ENCODE results near the gene ABCA1. TPM values are rescaled to one million over a fixed set of nuclear protein-coding genes. Genes with fewer than 3 reads are reported as not detected.

Gene ABCA1
- total and polyA plus RNA-seq, 2 of the 13 experiments (the other 11 are each of a cell fraction or from before 2014, with no cell fraction given) = 26.8 to 63.8 TPM

- intact Hi-C loops (cut with micrococcal nuclease; ENCODE audit: unreplicated experiment) (no loop called here), in situ Hi-C loops (cut with HindIII; ENCODE audit: extremely low pct_ligation_motif_present, low pct_unique_long_range_greater_than_20kb) (no loop called here)
- H4K20me1 ChIP-seq (ENCODE audit: insufficient read depth, low read length) = no peaks in the 10 kb centered on the region
- peak overlapping the region; percentile 81 for H3K4me2 ChIP-seq (ENCODE audit: low read depth, low read length)
- ChIA-PET POLR2A (interaction anchor here (0.7 to 4.1 kb wide), 10 partner anchors 11 to 345 kb away, joined by 3 to 94 read pairs (median 6); partner anchors contain the start of genes ABCA1 and SLC44A1), CTCF (ENCODE audit: low intra/inter-chr PET ratio, low total read pairs) (no interaction called here)
- peaks cover 100% of the 10 kb centered on the region for H3K4me1 ChIP-seq (ENCODE audit: insufficient read depth, low read length)
- no peaks in the 10 kb centered on the region for H3K27me3 ChIP-seq (ENCODE audit: control insufficient read depth in 1 of 2, insufficient read depth in 2 of 2, low read length in 2 of 2)
- DNase-seq (ENCODE audit: low spot score) = peak; percentile 94
- no TSS peak for BruUV-seq (replicated peaks)
- H3K36me3 ChIP-seq (replicated peaks in 1 of 2; ENCODE audit: control insufficient read depth in 1 of 2, insufficient read depth in 2 of 2, low read length in 2 of 2) = peaks cover 1 to 9% of the 10 kb centered on the region in 2 experiments; a peak in 3 of 5 replicates
- H3K9ac ChIP-seq (ENCODE audit: insufficient read depth, low read depth, low read length) = peak overlapping the region; percentile 64
- H2AFZ ChIP-seq (ENCODE audit: low read length) = no peak overlapping the region
- peak; percentile 93 for ATAC-seq
- peak; percentile 98 for FAIRE-seq
- peak overlapping the region in 2 of 3 experiments; percentile 32 to 59; a peak in 4 of 6 replicates for H3K4me3 ChIP-seq (replicated peaks in 1 of 3; ENCODE audit: insufficient read depth in 1 of 3, low read depth in 2 of 3, low read length in 3 of 3)
- peaks cover 90% of the 10 kb centered on the region for H3K79me2 ChIP-seq (ENCODE audit: insufficient read depth, low read length)
- no peaks in the 10 kb centered on the region for H3K9me3 ChIP-seq (ENCODE audit: low read length)
- peak overlapping the region; percentile 93 for H3K27ac ChIP-seq (ENCODE audit: extremely low read length, insufficient read depth, low read length)
- WGBS (ENCODE audit: low lambda C conversion rate) = 18% methylated on average over 4 of the region's 4 CpGs
- TF ChIP-seq IRF2 (CRISPR knock-in tag; IDR thresholded peaks at IDR 0.05) (peak; percentile 89), REST (IDR thresholded peaks at IDR 0.05; ENCODE audit: borderline replicate concordance in 1 of 2, low read depth in 1 of 2, low read length in 2 of 2) (peak in 1 of 2 experiments; percentile 81; a peak in 2 of 4 replicates), TARDBP (CRISPR knock-in tag; IDR thresholded peaks at IDR 0.05) (peak; percentile 89; the same call in 1 of the 2 replicates), HBP1 (CRISPR knock-in tag; IDR thresholded peaks at IDR 0.05; ENCODE audit: low read depth) (no peak), ZBTB33 (CRISPR knock-in tag; IDR thresholded peaks at IDR 0.05) (no peak; the same call in 1 of the 2 replicates), HNF4A (CRISPR knock-in tag; IDR thresholded peaks at IDR 0.05) (peak; percentile 100), NFYC (CRISPR knock-in tag; IDR thresholded peaks at IDR 0.05) (no peak), MXI1 (IDR thresholded peaks at IDR 0.05; ENCODE audit: borderline replicate concordance, low read depth, low read length) (no peak; the same call in 2 of the 3 replicates), ATAD3A (CRISPR knock-in tag; IDR thresholded peaks at IDR 0.05) (no peak), NCOA1 (CRISPR knock-in tag; IDR thresholded peaks at IDR 0.05) (no peak), ZBTB37 (CRISPR knock-in tag; IDR thresholded peaks at IDR 0.05) (peak; percentile 70; the same call in 1 of the 2 replicates), ZBTB34 (CRISPR knock-in tag; IDR thresholded peaks at IDR 0.05) (peak; percentile 74; the same call in 1 of the 2 replicates), ZNF460 (CRISPR knock-in tag; IDR thresholded peaks at IDR 0.05; ENCODE audit: borderline replicate concordance) (peak; percentile 23; the same call in 1 of the 2 replicates), SPEN (CRISPR knock-in tag; IDR thresholded peaks at IDR 0.05; ENCODE audit: low read depth) (peak; percentile 52; the same call in 1 of the 2 replicates)
These were observed 28.2 kb downstream of the ABCA1 start for GRCh38 chr9:104899759-104900247.
